AG08396 (cell line): ENCODE data around the gene RPS14.
"Not testable (repeated sequence)": the region's sequence is repeated elsewhere in the genome, so short reads cannot be mapped to it uniquely, and the experiment has no call there.

Experiments
- DNase-seq: peaks from one replicate; pipeline ENCODE4 v3.0.0; 2012; ENCODE audit warnings: low spot score, mixed read lengths

The RPS14 gene

GRCh38 chr5:150444770-150445169 is 4.8 kb downstream of the RPS14 start:
- no peak for DNase-seq

GRCh38 chr5:150443242-150444075 is 6.1 kb downstream of the RPS14 start:
- no peak for DNase-seq

- no peak for DNase-seq
Observed at GRCh38 chr5:150442699-150443080, 6.8 kb downstream of the RPS14 start.

- DNase-seq, result no peak
Observed at GRCh38 chr5:150441813-150442698, 7.5 kb downstream of the RPS14 start.

GRCh38 chr5:150440948-150441812 is 8.4 kb downstream of the RPS14 start:
- no peak for DNase-seq

- DNase-seq, result peak; percentile 41
Observed at GRCh38 chr5:150438873-150439546, 10.5 kb downstream of the RPS14 start.

- peak; percentile 89 for DNase-seq
Observed at GRCh38 chr5:150436141-150436680, 13.3 kb downstream of the RPS14 start.

GRCh38 chr5:150434464-150434863 is 15.1 kb downstream of the RPS14 start:
- peak; percentile 93 for DNase-seq

GRCh38 chr5:150431574-150431973 is 18.0 kb downstream of the RPS14 start:
- DNase-seq, result no peak

- DNase-seq, result no peak
Observed at GRCh38 chr5:150431048-150431447, 18.5 kb downstream of the RPS14 start.

- DNase-seq, result no peak
Observed at GRCh38 chr5:150429410-150429873, 20.1 kb downstream of the RPS14 start.

GRCh38 chr5:150428978-150429377 is 20.6 kb downstream of the RPS14 start:
- no peak for DNase-seq

GRCh38 chr5:150428106-150428876 is 21.2 kb downstream of the RPS14 start:
- DNase-seq, result no peak

GRCh38 chr5:150426165-150426564 is 23.4 kb downstream of the RPS14 start:
- not testable (repeated sequence) for DNase-seq

GRCh38 chr5:150422758-150423157 is 26.8 kb downstream of the RPS14 start:
- no peak for DNase-seq

- DNase-seq, result no peak
Observed at GRCh38 chr5:150422075-150422474, 27.5 kb downstream of the RPS14 start.

GRCh38 chr5:150419630-150420270 is 29.8 kb downstream of the RPS14 start:
- no peak for DNase-seq

- not testable (repeated sequence) for DNase-seq
Observed at GRCh38 chr5:150413902-150414790, 35.4 kb downstream of the RPS14 start.
